ENCODE results near the gene FRMPD2. TPM values are rescaled to one million over a fixed set of nuclear protein-coding genes. Genes with fewer than 3 reads are reported as not detected.

FRMPD2 gene
- total RNA-seq, 1 experiment from 2014 or later = 0.44 TPM

DNA sequence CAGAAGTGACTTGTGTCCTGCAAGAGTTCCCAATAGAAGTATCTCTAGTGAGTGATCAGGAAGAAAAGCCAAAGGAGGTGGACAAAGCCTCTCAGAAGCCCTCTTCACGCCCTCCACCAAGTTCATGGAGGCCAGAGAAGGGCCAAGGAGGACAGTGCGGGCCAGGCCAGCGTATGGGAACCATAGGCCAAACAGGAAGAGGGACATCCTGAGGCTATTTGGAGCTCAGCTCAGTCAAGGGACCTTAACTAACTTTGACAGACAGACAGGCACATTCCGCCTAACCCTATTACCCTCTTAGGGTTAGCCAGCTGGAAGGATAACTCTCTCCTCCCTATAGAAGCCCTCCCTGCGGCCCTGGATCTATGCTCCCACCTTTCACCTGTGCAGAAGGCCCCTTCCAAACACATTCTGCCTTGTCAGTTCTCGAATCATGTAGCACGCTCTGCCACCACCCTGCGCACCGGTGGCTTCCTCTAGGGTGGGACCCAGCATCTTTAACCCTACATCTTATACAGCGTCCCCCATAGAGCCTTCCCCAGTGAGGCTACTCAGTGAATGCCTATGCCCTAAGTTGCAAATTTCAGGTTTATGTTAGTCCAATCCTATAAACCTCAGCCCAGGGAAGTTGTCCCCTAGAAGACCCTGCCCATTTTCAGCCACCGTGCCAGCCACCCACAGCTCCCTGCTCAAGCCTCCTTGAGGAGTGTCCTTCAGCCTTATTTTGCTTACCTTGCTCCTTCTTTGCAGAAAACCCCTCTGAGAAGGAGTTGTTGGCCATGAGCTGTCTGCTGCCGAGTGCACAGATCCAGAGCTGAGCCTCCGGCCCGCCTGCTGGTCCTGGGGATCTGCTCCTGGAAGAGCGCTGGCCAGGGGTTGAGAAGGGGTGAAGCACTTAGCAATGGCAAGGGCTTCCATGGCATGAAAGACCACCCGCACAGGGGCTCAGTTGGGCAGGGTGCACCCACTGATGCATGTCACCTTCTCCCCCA lies 36.9 kb downstream of the FRMPD2 start:
- H3K36me3 Mint-ChIP-seq (ENCODE audit: insufficient read depth in 1 of 3, low read depth in 3 of 3) = no peaks in the 10 kb centered on the region
- Histone ChIP-seq H2BK15ac (ENCODE audit: low read depth, low read length) (no peak overlapping the region), H3K56ac (ENCODE audit: insufficient read length, low read depth, low read length) (no peak overlapping the region)

More for the DNA sequence above, 36.9 kb downstream of the FRMPD2 start:
- H3K79me2 ChIP-seq (ENCODE audit: insufficient read depth, low read length) = no peaks in the 10 kb centered on the region
- no peaks in the 10 kb centered on the region for H3K27me3 ChIP-seq (ENCODE audit: insufficient read depth, low read length)
- no peak overlapping the region for H2BK20ac ChIP-seq (ENCODE audit: low read depth, low read length, poor library complexity, severe bottlenecking)
- H4K20me1 ChIP-seq (ENCODE audit: control insufficient read depth, insufficient read depth, insufficient read length) = no peaks in the 10 kb centered on the region
- no peak overlapping the region for H4K91ac ChIP-seq (ENCODE audit: insufficient read length, low read depth, low read length)
- peak overlapping the region in 1 of 3 experiments; percentile 15; a peak in 1 of 7 replicates for H3K27ac Mint-ChIP-seq
- H3K9me3 ChIP-seq (ENCODE audit: control insufficient read depth, low read depth, low read length) = no peaks in the 10 kb centered on the region
- no peak overlapping the region for H3T11ph ChIP-seq (ENCODE audit: low read length)
- H3K4ac ChIP-seq (ENCODE audit: low read depth, low read length) = no peak overlapping the region
- H2BK120ac ChIP-seq (ENCODE audit: low read depth, low read length, poor library complexity, severe bottlenecking) = no peak overlapping the region
- peaks cover 9 to 20% of the 10 kb centered on the region in 2 experiments for H3K4me1 Mint-ChIP-seq
- no peak overlapping the region for H3K27ac ChIP-seq (ENCODE audit: insufficient read length, low read depth, low read length)
- no peak overlapping the region for H3K4me2 ChIP-seq (ENCODE audit: insufficient read depth, insufficient read length, low read length)
- H2BK5ac ChIP-seq (ENCODE audit: insufficient read length, low read length) = no peak overlapping the region
- H2BK12ac ChIP-seq (ENCODE audit: insufficient read length, low read depth, low read length) = no peak overlapping the region
- no peak overlapping the region for H3K4me3 Mint-ChIP-seq
- no peak overlapping the region for H2AK5ac ChIP-seq (ENCODE audit: insufficient read length, low read length)
- TF ChIP-seq, protein P1, sequence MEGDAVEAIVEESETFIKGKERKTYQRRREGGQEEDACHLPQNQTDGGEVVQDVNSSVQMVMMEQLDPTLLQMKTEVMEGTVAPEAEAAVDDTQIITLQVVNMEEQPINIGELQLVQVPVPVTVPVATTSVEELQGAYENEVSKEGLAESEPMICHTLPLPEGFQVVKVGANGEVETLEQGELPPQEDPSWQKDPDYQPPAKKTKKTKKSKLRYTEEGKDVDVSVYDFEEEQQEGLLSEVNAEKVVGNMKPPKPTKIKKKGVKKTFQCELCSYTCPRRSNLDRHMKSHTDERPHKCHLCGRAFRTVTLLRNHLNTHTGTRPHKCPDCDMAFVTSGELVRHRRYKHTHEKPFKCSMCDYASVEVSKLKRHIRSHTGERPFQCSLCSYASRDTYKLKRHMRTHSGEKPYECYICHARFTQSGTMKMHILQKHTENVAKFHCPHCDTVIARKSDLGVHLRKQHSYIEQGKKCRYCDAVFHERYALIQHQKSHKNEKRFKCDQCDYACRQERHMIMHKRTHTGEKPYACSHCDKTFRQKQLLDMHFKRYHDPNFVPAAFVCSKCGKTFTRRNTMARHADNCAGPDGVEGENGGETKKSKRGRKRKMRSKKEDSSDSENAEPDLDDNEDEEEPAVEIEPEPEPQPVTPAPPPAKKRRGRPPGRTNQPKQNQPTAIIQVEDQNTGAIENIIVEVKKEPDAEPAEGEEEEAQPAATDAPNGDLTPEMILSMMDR (conservative IDR thresholded peaks at IDR 0.05) = no peak
- H3K4me1 ChIP-seq (ENCODE audit: insufficient read depth, low read length) = 0 out of 2 replicates have a peak, but pooled peaks cover 1% of the 10 kb centered on the region
- H2AFZ ChIP-seq (ENCODE audit: low read length) = no peak overlapping the region
- WGBS (ENCODE audit: extremely low coverage, insufficient read length, low lambda C conversion rate) = no CpG with 5 or more reads among the region's 16 CpGs
- no peak overlapping the region for H4K5ac ChIP-seq (ENCODE audit: insufficient read length, low read depth, low read length)
- H3K27me3 Mint-ChIP-seq (ENCODE audit: low read depth) = no peaks in the 10 kb centered on the region
- peak; percentile 13 for DNase-seq
- H3K18ac ChIP-seq (ENCODE audit: insufficient read length, low read depth, low read length) = no peak overlapping the region
- H3K9me3 Mint-ChIP-seq = peaks cover 0 to 2% of the 10 kb centered on the region in 2 experiments; a peak in 1 of 5 replicates
- H4K8ac ChIP-seq (replicated peaks; ENCODE audit: insufficient read length, low read depth, low read length) = no peak overlapping the region
- H3K23me2 ChIP-seq (ENCODE audit: insufficient read length, low read depth, low read length, poor library complexity, severe bottlenecking) = no peaks in the 10 kb centered on the region
- no peak overlapping the region for H3K14ac ChIP-seq (ENCODE audit: insufficient read depth, low read length)
- H3K23ac ChIP-seq (ENCODE audit: insufficient read length, low read depth, low read length) = no peak overlapping the region
- H3K9ac ChIP-seq (ENCODE audit: extremely low read depth, insufficient read length, low read length) = no peak overlapping the region
- no peaks in the 10 kb centered on the region for H3K79me1 ChIP-seq (ENCODE audit: insufficient read depth, low read depth, low read length, poor library complexity, severe bottlenecking)

Data from H9 (cell line).